Memory B cell (primary cell): ENCODE results near the gene GRK1.

Source experiments
- ATAC-seq: fragments of 150-1000 bp; cut with Tn5 transposase; 2 replicates; pipeline ENCODE4 v1.10.0; 2021; ENCODE audit warnings: low read depth, mild to moderate bottlenecking, moderate library complexity
- DNase-seq, 2 donors: peaks; one replicate each; pipeline ENCODE4 v3.0.0; 2022; ENCODE audit warnings: low spot score in 2 of 2
- H3K27ac Mint-ChIP-seq: one replicate; pipeline ENCODE4 v1.8.0; 2022; ENCODE audit warnings: mild to moderate bottlenecking, moderate library complexity, mixed read lengths
- H3K27me3 Mint-ChIP-seq: one replicate; pipeline ENCODE4 v1.8.0; 2022; ENCODE audit warnings: mixed read lengths
- H3K36me3 Mint-ChIP-seq: one replicate; pipeline ENCODE4 v1.8.0; 2022; ENCODE audit warnings: mild to moderate bottlenecking, mixed read lengths
- H3K4me1 Mint-ChIP-seq: one replicate; pipeline ENCODE4 v1.8.0; 2022; ENCODE audit warnings: mixed read lengths
- H3K4me3 Mint-ChIP-seq: one replicate; pipeline ENCODE4 v1.8.0; 2022; ENCODE audit warnings: mild to moderate bottlenecking, moderate library complexity, mixed read lengths
- H3K9me3 Mint-ChIP-seq: one replicate; pipeline ENCODE4 v1.8.0; 2022; ENCODE audit warnings: mixed read lengths

The GRK1 gene

DNA sequence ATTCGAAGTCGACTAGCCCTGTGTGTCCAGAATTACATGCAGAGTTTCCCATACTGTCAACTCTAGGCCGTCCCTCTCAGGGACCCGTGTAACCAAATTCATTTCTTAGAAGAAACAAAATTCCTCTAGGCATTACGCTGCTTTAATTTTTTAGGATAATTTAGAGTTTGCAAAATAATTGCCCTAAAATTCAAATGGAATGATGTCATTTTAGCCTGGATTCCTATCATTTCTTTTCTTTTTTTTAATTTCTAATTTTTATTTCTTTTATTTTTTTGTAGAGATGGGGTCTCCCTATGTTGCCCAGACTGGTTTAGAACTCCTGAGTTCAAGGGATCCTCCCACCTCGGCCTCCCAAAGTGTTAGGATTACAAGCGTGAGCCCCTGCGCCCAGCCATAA, 7.7 kb upstream of the GRK1 start:
- H3K9me3 Mint-ChIP-seq = peaks cover 12% of the 10 kb centered on the region
- H3K27me3 Mint-ChIP-seq = no peaks in the 10 kb centered on the region
- no peaks in the 10 kb centered on the region for H3K4me1 Mint-ChIP-seq
- no peak for ATAC-seq
- no peak overlapping the region for H3K4me3 Mint-ChIP-seq
- H3K36me3 Mint-ChIP-seq = peaks cover 2% of the 10 kb centered on the region
- no peak overlapping the region for H3K27ac Mint-ChIP-seq
- DNase-seq = no peak

- H3K9me3 Mint-ChIP-seq = peaks cover 12% of the 10 kb centered on the region
- no peak for DNase-seq
- no peak for ATAC-seq
- H3K4me1 Mint-ChIP-seq = no peaks in the 10 kb centered on the region
- H3K27me3 Mint-ChIP-seq = peaks cover 2% of the 10 kb centered on the region
- no peak overlapping the region for H3K4me3 Mint-ChIP-seq
- H3K36me3 Mint-ChIP-seq = peaks cover 2% of the 10 kb centered on the region
- H3K27ac Mint-ChIP-seq = no peak overlapping the region
These were observed 7.0 kb upstream of the GRK1 start for GRCh38 chr13:113660066-113660465.

GRCh38 chr13:113661509-113661908, 5.5 kb upstream of the GRK1 start:
- no peak overlapping the region for H3K27ac Mint-ChIP-seq
- no peaks in the 10 kb centered on the region for H3K4me1 Mint-ChIP-seq
- H3K4me3 Mint-ChIP-seq = no peak overlapping the region
- H3K9me3 Mint-ChIP-seq = peaks cover 12% of the 10 kb centered on the region
- H3K36me3 Mint-ChIP-seq = peaks cover 2% of the 10 kb centered on the region
- DNase-seq (no peak), ATAC-seq (no peak)
- peaks cover 2% of the 10 kb centered on the region for H3K27me3 Mint-ChIP-seq

DNA sequence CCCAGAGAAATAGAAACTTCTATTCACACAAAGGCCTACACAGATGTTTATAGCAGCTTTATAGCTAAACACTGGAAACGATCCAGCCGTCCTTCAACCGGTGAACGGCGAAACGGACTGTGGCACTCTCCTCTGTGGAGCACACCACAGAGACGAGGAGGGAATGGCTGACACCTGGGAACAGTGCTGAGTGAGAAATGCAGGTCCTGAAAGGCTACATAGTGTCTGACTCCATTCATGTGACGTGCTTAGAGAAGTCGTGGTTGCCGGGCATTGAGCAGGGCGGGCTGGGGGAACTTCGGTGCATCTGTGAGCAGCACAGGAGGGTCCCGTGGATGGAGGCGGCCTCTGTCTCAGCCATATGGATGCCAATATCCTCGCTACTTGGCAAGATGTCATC, 3.1 kb upstream of the GRK1 start:
- H3K27ac Mint-ChIP-seq = no peak overlapping the region
- ATAC-seq (no peak), DNase-seq (no peak)
- H3K27me3 Mint-ChIP-seq = peaks cover 2% of the 10 kb centered on the region
- peaks cover 12% of the 10 kb centered on the region for H3K9me3 Mint-ChIP-seq
- peaks cover 2% of the 10 kb centered on the region for H3K36me3 Mint-ChIP-seq
- H3K4me3 Mint-ChIP-seq = no peak overlapping the region
- H3K4me1 Mint-ChIP-seq = no peaks in the 10 kb centered on the region

- H3K4me1 Mint-ChIP-seq = no peaks in the 10 kb centered on the region
- peaks cover 2% of the 10 kb centered on the region for H3K36me3 Mint-ChIP-seq
- no peak overlapping the region for H3K4me3 Mint-ChIP-seq
- peaks cover 6% of the 10 kb centered on the region for H3K27me3 Mint-ChIP-seq
- peaks cover 12% of the 10 kb centered on the region for H3K9me3 Mint-ChIP-seq
- ATAC-seq (no peak), DNase-seq (no peak)
- no peak overlapping the region for H3K27ac Mint-ChIP-seq
These were observed 2.0 kb upstream of the GRK1 start for GRCh38 chr13:113664751-113665596.

- no peak overlapping the region for H3K27ac Mint-ChIP-seq
- DNase-seq (no peak), ATAC-seq (no peak)
- no peaks in the 10 kb centered on the region for H3K4me1 Mint-ChIP-seq
- peaks cover 9% of the 10 kb centered on the region for H3K27me3 Mint-ChIP-seq
- peaks cover under 1% of the 10 kb centered on the region for H3K36me3 Mint-ChIP-seq
- peaks cover 10% of the 10 kb centered on the region for H3K9me3 Mint-ChIP-seq
- H3K4me3 Mint-ChIP-seq = no peak overlapping the region
These were observed 1.3 kb upstream of the GRK1 start for GRCh38 chr13:113665597-113666328.

- Mint-ChIP-seq H3K4me1 (no peaks in the 10 kb centered on the region), H3K9me3 (peaks cover 7% of the 10 kb centered on the region), H3K4me3 (no peak overlapping the region), H3K36me3 (no peaks in the 10 kb centered on the region), H3K27ac (no peak overlapping the region), H3K27me3 (peaks cover 9% of the 10 kb centered on the region)
- ATAC-seq = no peak
- no peak for DNase-seq
These were observed 719 bp upstream of the GRK1 start for GRCh38 chr13:113666329-113666670.

DNA sequence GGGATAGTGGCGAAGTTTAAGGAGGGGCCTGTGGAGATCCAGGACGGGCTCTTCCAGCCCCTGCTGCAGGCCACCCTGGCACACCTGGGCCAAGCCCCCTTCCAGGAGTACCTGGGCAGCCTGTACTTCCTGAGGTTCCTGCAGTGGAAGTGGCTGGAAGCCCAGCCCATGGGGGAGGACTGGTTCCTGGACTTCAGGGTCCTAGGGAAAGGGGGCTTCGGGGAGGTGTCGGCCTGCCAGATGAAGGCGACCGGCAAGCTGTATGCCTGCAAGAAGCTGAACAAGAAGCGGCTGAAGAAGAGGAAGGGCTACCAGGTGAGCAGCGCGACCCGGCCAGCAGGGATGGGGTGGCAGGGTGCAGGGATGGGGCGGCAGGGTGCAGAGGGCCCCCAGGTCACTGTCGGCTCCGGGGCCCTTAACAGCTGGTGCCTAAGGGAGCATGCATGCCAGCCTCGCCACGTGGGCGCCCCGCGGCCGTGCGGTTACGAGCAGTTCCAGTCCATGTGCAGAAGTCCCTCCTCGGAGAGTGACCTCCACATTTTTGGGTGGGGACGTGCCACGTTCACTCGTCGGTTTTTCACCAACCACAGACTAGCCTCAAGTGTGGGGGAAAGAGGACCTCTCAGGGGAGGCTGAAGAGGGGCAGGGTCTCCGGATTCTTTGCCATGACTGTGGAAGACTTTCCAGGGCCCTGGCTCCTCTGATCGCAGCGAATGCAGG, 912 bp downstream of the GRK1 start:
- Mint-ChIP-seq H3K4me1 (peaks cover 3% of the 10 kb centered on the region), H3K9me3 (no peaks in the 10 kb centered on the region), H3K36me3 (no peaks in the 10 kb centered on the region), H3K4me3 (no peak overlapping the region), H3K27ac (no peak overlapping the region), H3K27me3 (peaks cover 13% of the 10 kb centered on the region)
- ATAC-seq (no peak), DNase-seq (no peak)

DNA sequence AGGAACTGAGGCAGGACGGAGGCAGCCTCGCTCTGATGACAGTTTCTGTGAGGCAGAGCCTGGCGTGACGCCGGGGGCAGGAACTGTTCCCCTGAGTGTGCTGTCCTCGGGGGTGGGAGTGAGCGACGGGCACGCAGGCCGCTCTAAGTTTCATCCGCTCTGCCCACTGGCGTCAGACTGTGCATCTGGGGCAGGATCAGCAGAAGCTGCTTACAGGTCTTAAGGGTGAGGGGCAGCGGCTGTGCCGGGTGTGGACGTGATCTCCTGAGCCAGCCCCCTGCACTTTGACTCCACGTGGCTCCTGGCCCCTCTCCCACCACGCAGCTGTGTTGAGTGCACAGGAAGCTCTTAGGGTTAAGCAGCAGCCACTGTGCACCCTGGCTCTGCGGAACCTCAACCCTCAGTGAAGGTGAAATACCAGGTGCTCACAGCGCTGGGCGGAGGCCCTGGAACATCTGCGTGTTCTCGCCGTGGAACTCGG, 1.5 kb downstream of the GRK1 start:
- ATAC-seq (no peak), DNase-seq (no peak)
- H3K36me3 Mint-ChIP-seq = no peaks in the 10 kb centered on the region
- peaks cover 3% of the 10 kb centered on the region for H3K4me1 Mint-ChIP-seq
- no peaks in the 10 kb centered on the region for H3K9me3 Mint-ChIP-seq
- peaks cover 13% of the 10 kb centered on the region for H3K27me3 Mint-ChIP-seq
- H3K27ac Mint-ChIP-seq = no peak overlapping the region
- no peak overlapping the region for H3K4me3 Mint-ChIP-seq

DNA sequence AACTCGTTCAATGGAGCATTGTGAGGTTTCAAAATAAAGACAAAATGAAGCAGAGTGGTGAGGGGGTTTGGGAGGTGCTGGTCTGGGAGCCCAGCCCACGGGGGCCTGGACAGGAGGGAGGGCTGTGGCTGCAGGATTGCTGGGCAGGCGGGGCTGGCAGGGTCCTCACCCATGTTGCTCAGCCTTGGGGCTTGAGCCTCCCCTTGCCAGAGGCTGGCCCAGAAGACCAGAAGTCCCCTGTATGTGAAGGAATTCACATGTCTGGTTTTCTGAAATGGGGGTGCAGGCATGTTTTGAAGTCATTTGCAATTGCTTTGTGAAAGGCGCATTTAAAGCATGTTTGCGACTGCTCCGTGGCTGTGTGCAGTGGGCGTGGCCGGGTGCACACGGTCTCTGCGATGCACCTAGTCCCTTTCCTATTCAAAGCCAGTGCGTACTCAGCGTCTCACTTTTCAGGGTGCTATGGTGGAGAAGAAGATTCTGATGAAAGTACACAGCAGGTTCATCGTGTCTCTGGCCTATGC, 2.3 kb downstream of the GRK1 start:
- no peak for ATAC-seq
- Mint-ChIP-seq H3K9me3 (no peaks in the 10 kb centered on the region), H3K4me3 (no peak overlapping the region), H3K4me1 (peaks cover 3% of the 10 kb centered on the region), H3K27ac (no peak overlapping the region), H3K27me3 (peaks cover 13% of the 10 kb centered on the region), H3K36me3 (no peaks in the 10 kb centered on the region)
- DNase-seq = no peak

DNA sequence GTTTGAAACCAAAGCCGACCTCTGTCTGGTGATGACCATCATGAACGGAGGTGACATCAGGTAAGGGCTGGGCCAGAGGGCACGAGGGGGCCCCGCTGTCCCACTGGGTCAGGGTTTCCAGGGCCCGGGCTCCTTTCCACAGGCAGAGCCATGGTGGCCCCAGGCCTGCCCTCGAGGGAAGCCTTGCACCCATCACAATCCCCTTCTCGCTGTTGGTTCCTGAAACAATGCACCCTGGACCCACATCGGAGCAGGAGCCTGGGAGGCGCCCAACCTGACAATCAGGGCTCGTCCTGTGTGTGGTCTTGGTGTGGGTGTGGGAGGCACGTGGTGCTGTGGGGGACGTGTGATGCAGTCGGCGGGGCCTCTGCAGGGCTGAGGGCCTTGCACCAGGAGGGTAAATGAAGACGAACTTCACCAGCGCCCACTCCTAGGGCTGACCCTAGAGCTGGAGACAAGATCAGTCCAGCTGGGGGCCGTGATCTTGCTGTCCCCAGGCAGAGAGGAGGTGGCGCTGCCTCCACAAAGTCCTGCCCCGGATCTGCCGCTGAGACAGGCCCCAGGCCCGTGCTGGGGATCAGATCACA, 2.8 kb downstream of the GRK1 start:
- peaks cover 3% of the 10 kb centered on the region for H3K4me1 Mint-ChIP-seq
- no peak overlapping the region for H3K27ac Mint-ChIP-seq
- H3K27me3 Mint-ChIP-seq = peaks cover 13% of the 10 kb centered on the region
- no peaks in the 10 kb centered on the region for H3K36me3 Mint-ChIP-seq
- DNase-seq (no peak), ATAC-seq (no peak)
- H3K9me3 Mint-ChIP-seq = no peaks in the 10 kb centered on the region
- H3K4me3 Mint-ChIP-seq = no peak overlapping the region

GRCh38 chr13:113670541-113670940, 3.5 kb downstream of the GRK1 start:
- Mint-ChIP-seq H3K9me3 (no peaks in the 10 kb centered on the region), H3K36me3 (no peaks in the 10 kb centered on the region), H3K4me1 (peaks cover 3% of the 10 kb centered on the region), H3K27me3 (peaks cover 11% of the 10 kb centered on the region), H3K4me3 (no peak overlapping the region), H3K27ac (no peak overlapping the region)
- ATAC-seq = no peak
- no peak for DNase-seq

DNA sequence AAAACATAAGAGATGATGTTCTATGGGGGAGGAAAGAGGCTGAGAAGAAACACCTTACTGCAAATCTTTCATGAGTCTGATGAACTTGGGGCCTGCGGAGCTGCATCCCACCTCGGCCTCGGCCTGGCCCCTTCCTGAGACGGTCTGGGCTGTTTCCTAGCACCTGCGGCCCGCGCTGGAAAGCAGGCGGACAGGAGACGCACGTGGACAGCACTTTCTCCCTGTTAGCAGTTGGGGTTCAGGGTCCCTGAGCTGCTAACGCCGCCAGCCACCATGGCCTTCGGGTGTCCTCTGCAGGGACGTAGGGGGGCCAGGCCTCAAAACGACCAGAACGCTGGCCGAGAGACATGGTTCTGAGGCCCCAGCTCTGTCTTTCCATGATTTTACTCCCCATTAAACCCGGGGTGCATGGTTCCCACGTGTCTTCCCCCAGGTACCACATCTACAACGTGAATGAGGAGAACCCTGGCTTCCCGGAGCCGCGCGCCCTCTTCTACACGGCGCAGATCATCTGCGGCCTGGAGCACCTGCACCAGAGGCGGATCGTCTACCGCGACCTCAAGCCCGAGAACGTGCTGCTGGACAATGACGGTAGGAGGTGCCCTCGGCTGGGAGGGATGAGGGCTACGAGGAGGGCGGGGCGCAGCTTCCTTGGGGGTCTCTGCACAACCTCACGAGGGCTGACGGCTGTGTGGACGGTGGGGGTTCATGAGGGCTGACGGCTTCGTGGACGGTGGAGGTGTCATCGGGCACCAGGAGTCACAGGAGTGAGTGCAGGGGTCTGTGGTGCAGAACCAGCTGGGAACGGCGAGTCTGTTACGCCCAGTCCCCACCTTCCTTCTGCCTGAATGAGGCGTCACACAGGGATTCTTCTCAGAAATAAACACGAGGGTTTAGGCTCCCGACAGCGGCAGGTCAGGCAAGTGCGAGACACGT, 4.3 kb downstream of the GRK1 start:
- no peaks in the 10 kb centered on the region for H3K36me3 Mint-ChIP-seq
- H3K27ac Mint-ChIP-seq = no peak overlapping the region
- DNase-seq (no peak), ATAC-seq (no peak)
- no peak overlapping the region for H3K4me3 Mint-ChIP-seq
- H3K4me1 Mint-ChIP-seq = peaks cover 3% of the 10 kb centered on the region
- H3K27me3 Mint-ChIP-seq = peaks cover 11% of the 10 kb centered on the region
- H3K9me3 Mint-ChIP-seq = no peaks in the 10 kb centered on the region
